Esophagus squamous epithelium (tissue), 4 donors: ENCODE results near the gene PHACTR2.
"Not testable (repeated sequence)": the region's sequence is repeated elsewhere in the genome, so short reads cannot be mapped to it uniquely, and the experiment has no call there.

ENCODE experiments used
- CTCF ChIP-seq, 6 experiments: fragments of 450-650 bp in 4 of 6; fragments of 200-600 bp in 2 of 6; sonication (generic) in 2 of 6; IDR thresholded peaks; one replicate each; pipeline ENCODE4 v1.5.1; 2016 to 2019; ENCODE audit warnings: antibody characterized with exemption in 6 of 6, mild to moderate bottlenecking in 4 of 6, moderate library complexity in 4 of 6
- POLR2A ChIP-seq, 4 donors: fragments of 450-650 bp; IDR thresholded peaks; one replicate each; pipeline ENCODE4 v1.6.1; 2017; ENCODE audit warnings: antibody characterized with exemption in 4 of 4, mild to moderate bottlenecking in 4 of 4, moderate library complexity in 3 of 4

DNA sequence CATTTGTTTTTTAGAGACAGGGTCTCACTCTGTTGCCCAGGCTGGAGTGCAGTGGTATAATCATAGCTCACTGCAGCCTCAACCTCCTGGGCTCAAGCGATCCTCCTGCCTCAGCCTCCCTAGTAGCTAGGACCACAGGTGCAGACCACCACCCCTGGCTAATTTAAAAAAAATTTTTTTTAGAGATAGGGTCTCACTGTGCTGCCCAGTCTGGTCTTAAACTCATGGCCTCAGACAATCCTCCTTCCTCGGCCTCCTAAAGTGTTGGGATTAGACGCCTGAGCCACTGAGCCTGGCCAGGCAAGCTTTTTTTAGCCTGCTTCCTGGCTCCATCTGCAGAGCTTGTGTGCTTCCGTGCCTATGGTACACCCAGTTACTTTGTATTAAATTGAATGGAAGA lies 46.6 kb upstream of the PHACTR2 start:
- not testable (repeated sequence) for TF ChIP-seq CTCF, POLR2A (IDR thresholded peaks at IDR 0.05)
